Subcutaneous abdominal adipose tissue (tissue), 5 donors: Measurements from ENCODE around the gene REG4.

Experiments
- H3K27ac ChIP-seq: one replicate; pipeline ENCODE4 v1.7.0; 2013; ENCODE audit warnings: low read depth, mild to moderate bottlenecking, inconsistent platforms, low read length, moderate library complexity
- H3K27me3 ChIP-seq, 5 donors: one replicate each; pipeline ENCODE4 v1.7.0; 2013; ENCODE audit warnings: low read length in 5 of 5, inconsistent platforms in 1 of 5; ENCODE audit not compliant: control insufficient read depth in 5 of 5, insufficient read depth in 4 of 5
- H3K36me3 ChIP-seq, 5 donors: one replicate each; pipeline ENCODE4 v1.7.0; 2013; ENCODE audit warnings: low read length in 5 of 5; ENCODE audit not compliant: control insufficient read depth in 5 of 5, insufficient read depth in 5 of 5
- H3K4me1 ChIP-seq, 5 donors: one replicate each; pipeline ENCODE4 v1.7.0; 2013; ENCODE audit warnings: low read length in 5 of 5, mild to moderate bottlenecking in 3 of 5, moderate library complexity in 1 of 5; ENCODE audit not compliant: control insufficient read depth in 5 of 5, insufficient read depth in 5 of 5
- H3K4me3 ChIP-seq, 5 donors: one replicate each; pipeline ENCODE4 v1.7.0; 2013; ENCODE audit warnings: low read length in 5 of 5, low read depth in 1 of 5
- H3K9ac ChIP-seq, 5 donors: one replicate each; pipeline ENCODE4 v1.7.0; 2013; ENCODE audit warnings: low read length in 5 of 5, mild to moderate bottlenecking in 4 of 5, moderate library complexity in 3 of 5
- H3K9me3 ChIP-seq, 5 donors: one replicate each; pipeline ENCODE4 v1.7.0; 2013; ENCODE audit warnings: low read length in 5 of 5; ENCODE audit not compliant: control insufficient read depth in 5 of 5
- donor health status: healthy.
- donor health status: healthy.
- donor health status: healthy.
- donor health status: healthy.
- donor health status: healthy.

The REG4 gene

DNA sequence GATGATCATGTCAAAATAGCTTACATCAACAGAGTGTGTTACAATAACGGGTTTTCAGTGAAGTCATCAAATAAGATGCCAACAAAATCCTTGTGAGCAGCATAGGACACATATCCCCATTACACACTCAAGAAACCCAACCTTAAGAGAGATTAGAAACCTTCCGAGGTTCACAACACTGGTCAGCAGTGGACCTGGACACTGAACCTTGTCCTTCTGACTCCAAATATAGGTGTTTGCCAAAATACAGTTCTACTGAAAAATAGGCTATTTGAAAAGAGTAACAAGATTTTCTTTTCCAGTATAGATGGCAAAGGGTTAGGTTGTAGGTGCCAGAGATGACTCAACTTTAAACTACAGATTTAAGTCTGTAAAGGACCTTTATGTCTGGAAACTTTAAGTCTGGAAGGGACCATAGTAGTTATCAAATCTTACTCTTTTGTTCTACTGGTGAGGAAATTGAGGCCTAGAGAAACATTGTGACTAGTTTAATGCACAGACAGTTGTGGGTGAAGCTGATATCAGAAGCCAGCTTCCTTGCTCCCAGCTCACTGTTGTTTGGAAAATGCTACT lies 811 bp upstream of the REG4 start:
- Histone ChIP-seq H3K9ac (no peak overlapping the region), H3K36me3 (no peaks in the 10 kb centered on the region), H3K9me3 (no peaks in the 10 kb centered on the region), H3K4me3 (no peak overlapping the region), H3K27ac (no peak overlapping the region), H3K4me1 (no peaks in the 10 kb centered on the region), H3K27me3 (peaks cover 0 to 14% (median 0%) of the 10 kb centered on the region in 5 donors)

DNA sequence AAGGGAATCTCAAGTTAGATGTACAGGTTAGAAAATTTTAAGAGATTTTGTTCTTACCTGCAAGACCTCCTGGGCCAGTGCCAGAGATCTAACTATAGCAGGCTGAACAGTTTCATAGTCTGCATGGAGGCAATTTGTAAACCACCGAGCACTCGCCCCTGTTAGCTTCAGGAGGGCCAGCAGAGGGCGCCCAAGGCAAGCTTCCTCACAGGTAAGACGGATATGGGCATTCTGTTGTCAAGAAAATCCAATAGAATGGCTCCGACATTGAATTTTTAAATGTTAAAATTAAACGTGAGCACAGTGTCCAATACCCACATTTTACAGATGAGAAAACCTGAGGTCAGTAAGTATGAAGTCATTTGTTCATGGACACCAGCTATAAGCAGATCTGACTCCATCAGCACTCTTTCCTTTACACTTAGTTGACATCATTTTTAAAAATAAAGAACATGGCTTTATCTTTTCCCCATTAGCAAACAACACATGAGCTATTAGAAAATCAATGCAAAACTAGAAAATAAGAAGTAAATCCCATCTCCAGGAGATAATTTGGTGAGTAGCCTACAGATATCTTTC lies 2.2 kb downstream of the REG4 start:
- Histone ChIP-seq H3K4me3 (no peak overlapping the region), H3K36me3 (no peaks in the 10 kb centered on the region), H3K9me3 (no peaks in the 10 kb centered on the region), H3K27me3 (peaks cover 0 to 14% (median 0%) of the 10 kb centered on the region in 5 donors), H3K9ac (no peak overlapping the region), H3K27ac (no peak overlapping the region), H3K4me1 (no peaks in the 10 kb centered on the region)

DNA sequence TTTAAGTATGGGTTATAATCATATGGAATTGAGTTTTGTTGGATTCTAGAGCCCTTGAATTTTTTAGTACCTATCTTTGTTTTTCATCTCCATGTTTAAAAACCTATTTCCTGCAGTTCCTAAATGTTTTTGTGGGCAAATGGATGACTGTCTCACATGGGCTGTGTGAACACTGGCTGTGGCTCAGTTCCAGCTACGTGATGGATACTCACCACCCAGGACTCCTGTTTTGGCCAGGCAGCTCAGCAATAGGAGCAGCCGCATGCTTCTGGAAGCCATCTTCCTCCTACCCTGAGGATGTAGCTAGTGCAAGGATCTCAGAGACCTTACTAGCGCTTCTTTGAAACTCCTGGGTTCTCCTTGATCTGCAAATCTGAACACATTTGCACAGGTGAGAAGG lies 2.8 kb downstream of the REG4 start:
- Histone ChIP-seq H3K27me3 (peaks cover 0 to 14% (median 0%) of the 10 kb centered on the region in 5 donors), H3K4me1 (no peaks in the 10 kb centered on the region)

DNA sequence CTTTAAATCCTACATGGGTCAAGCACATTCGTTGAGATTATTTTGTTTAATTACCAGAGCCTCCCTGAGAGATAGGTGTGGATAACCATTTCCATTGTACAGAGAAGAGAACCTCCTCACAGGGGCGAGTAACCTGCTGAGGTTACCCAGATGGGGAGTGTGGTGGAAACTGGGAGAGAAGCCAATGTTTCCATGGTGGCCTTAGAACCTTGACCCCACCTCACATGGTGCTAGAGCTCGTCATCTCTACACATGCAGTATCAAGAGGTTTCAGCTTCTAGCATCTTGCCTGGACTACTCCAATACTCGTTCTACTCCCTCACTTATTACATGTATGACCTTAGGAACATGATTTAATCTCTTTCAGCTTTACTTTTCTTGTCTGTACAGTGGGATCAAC lies 4.8 kb downstream of the REG4 start:
- Histone ChIP-seq H3K9me3 (no peaks in the 10 kb centered on the region), H3K9ac (no peak overlapping the region), H3K4me3 (no peak overlapping the region), H3K27me3 (peaks cover 0 to 14% (median 0%) of the 10 kb centered on the region in 5 donors), H3K4me1 (no peaks in the 10 kb centered on the region), H3K27ac (no peak overlapping the region), H3K36me3 (no peaks in the 10 kb centered on the region)

More for the DNA sequence above, 2.8 kb downstream of the REG4 start:
- Histone ChIP-seq H3K36me3 (no peaks in the 10 kb centered on the region), H3K9ac (no peak overlapping the region), H3K9me3 (no peaks in the 10 kb centered on the region), H3K27ac (no peak overlapping the region), H3K4me3 (no peak overlapping the region)

DNA sequence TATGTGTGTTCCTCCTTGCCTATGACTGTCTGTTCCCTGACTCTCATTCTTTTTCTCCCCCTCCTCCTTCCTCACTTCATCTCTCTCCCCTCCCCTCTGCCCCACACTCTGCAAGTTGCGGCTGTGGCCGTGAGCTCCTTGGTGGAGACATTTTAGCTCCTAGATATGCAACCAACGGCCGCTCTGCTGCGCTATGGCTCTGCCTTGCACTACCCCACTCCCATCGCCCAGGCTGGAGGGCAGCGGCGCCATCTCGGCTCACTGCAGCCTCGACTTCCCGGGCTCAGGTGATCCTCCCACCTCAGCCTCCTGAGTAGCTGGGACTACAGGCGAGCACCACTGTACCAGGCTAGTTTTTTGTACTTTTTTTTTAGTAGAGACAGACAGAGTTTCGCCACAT lies 5.5 kb downstream of the REG4 start:
- Histone ChIP-seq H3K9me3 (no peaks in the 10 kb centered on the region), H3K27me3 (peaks cover 0 to 14% (median 0%) of the 10 kb centered on the region in 5 donors), H3K4me1 (no peaks in the 10 kb centered on the region), H3K9ac (no peak overlapping the region), H3K27ac (no peak overlapping the region), H3K36me3 (no peaks in the 10 kb centered on the region), H3K4me3 (no peak overlapping the region)

DNA sequence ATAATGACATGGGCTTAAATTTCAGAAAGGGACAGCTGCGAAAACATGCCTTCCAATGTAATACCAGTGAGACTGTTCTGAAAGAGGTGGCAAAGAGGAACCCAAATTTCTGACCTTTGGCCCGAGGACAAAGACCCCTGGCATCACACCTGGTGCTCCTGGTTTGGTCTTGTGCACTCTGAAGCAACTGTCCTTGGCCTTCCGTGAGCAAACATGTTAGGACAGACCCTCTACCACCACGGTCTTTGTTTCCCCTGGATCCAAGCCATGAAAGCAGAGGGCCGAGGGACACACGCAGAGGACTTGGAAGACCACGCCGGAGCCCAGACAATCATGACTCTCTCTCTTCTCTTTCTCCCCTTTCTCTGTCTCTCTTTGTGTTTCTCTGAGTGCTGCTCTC lies 6.0 kb downstream of the REG4 start:
- Histone ChIP-seq H3K27me3 (peaks cover 0 to 14% (median 0%) of the 10 kb centered on the region in 5 donors), H3K4me1 (no peaks in the 10 kb centered on the region), H3K27ac (no peak overlapping the region), H3K4me3 (no peak overlapping the region), H3K9me3 (no peaks in the 10 kb centered on the region), H3K36me3 (no peaks in the 10 kb centered on the region), H3K9ac (no peak overlapping the region)

DNA sequence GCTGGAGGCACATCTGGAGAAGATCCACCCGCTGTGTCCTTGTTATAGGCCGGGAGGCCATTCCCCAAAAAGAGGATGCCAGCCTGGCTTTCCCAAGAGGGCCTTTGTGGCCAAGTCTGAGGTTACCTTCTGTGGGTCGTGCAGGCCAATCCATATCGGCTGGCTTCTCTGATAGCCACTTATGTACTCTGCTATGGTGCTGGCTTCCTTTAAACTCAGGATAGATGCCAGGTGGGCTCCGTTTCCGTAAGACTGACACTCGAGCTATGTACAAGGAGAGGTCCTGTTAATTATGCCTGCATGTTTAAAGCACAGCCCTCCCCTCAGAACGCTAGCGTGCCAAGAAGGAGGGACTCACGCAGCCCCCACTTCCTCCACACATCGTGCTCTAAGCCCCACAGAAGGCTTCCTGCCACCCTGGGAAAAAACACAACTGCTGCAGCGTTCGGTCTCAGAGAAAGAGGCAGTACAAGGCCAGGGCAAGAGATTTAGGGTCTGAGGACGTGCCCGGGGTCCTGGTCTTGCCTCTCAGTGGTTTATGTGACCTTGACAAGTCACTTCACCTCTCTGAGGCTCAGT lies 11.6 kb downstream of the REG4 start:
- Histone ChIP-seq H3K9me3 (no peaks in the 10 kb centered on the region), H3K4me1 (no peaks in the 10 kb centered on the region), H3K36me3 (no peaks in the 10 kb centered on the region), H3K4me3 (no peak overlapping the region), H3K27me3 (no peaks in the 10 kb centered on the region), H3K9ac (no peak overlapping the region), H3K27ac (no peak overlapping the region)

DNA sequence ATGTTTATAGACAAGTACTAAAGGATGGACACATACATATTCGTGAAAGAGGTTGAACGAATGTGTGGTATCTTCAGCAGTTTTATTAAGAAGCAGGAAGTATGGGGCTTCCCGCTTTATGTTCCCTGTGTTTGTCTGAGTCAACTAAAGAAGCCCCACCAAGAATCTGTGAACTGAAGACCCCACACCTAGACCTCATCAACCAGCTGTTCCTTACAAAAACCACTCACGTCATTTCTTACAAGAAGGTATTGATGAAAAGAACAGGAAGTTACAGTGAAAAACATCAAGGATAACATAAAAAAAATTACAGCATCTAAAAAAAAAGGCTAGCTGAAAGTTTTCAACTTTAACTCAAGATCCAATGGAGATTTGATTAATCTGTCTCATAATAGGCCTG lies 12.3 kb downstream of the REG4 start:
- no peak overlapping the region for H3K9ac ChIP-seq
- H3K27ac ChIP-seq: no peak overlapping the region
- no peaks in the 10 kb centered on the region for H3K36me3 ChIP-seq
- H3K4me1 ChIP-seq: no peaks in the 10 kb centered on the region
- no peak overlapping the region for H3K4me3 ChIP-seq
- H3K9me3 ChIP-seq: no peaks in the 10 kb centered on the region
- H3K27me3 ChIP-seq: no peaks in the 10 kb centered on the region

DNA sequence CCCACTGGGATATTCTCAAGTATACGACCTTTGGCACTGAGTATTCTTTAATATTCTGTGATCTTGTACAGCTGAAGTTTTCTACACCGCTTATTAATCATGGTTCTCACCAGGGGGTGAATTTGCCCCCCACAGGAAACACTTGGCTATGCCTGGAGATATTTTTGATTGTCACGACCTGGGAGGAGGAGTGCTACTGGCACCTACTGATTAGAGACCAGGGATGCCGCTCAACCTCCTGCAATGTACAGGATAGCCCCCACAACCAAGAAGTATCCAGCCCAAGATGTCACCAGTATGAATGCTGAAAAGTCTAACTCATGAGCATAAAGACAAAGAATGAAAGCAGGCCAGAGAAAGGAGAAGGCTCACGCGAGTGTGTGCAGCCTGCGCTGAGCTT lies 13.7 kb downstream of the REG4 start:
- no peaks in the 10 kb centered on the region for H3K27me3 ChIP-seq
- no peak overlapping the region for H3K27ac ChIP-seq
- no peaks in the 10 kb centered on the region for H3K4me1 ChIP-seq
- H3K4me3 ChIP-seq: no peak overlapping the region
- H3K36me3 ChIP-seq: no peaks in the 10 kb centered on the region
- no peaks in the 10 kb centered on the region for H3K9me3 ChIP-seq
- no peak overlapping the region for H3K9ac ChIP-seq

DNA sequence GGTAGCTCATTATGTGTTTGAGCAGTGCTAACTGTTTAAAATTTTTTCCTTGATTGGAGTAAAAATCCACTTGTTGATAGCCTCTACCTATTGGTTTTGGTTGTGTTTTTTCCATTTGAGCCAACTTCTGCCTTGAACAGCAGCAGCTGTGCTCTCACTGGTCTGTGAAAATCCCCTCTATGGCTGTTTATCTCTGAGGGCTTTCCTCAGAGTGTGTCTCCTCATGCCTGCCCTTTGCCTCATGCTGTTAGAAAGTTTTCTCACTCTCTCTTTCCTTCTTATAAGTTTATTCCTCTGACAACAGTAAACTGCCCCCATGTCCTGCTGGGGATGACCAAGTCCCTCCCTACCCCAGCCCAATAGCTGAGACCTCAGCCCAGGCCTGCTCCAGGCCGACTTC lies 14.1 kb downstream of the REG4 start:
- no peaks in the 10 kb centered on the region for H3K9me3 ChIP-seq
- no peak overlapping the region for H3K9ac ChIP-seq
- no peaks in the 10 kb centered on the region for H3K27me3 ChIP-seq
- no peaks in the 10 kb centered on the region for H3K4me1 ChIP-seq
- H3K27ac ChIP-seq: no peak overlapping the region
- H3K36me3 ChIP-seq: no peaks in the 10 kb centered on the region
- H3K4me3 ChIP-seq: no peak overlapping the region
